Esophagus squamous epithelium (tissue), 5 donors: Measurements from ENCODE around the gene KNCN. TPM values are rescaled to one million over a fixed set of nuclear protein-coding genes. Genes with fewer than 3 reads are reported as not detected.

Experiments
- DNase-seq: peaks from one replicate; lab custom pipeline; 2025; lab: John Stamatoyannopoulos, UW
- H3K27ac ChIP-seq, 4 donors: fragments of 200-600 bp; sonication (generic); one replicate each; pipeline ENCODE4 v1.5.1; 2016 to 2019; ENCODE audit warnings: mild to moderate bottlenecking in 1 of 4
- H3K27me3 ChIP-seq, 4 donors: fragments of 200-600 bp; sonication (generic); 1 replicate in 3 of 4; 2 replicates in 1 of 4; pipeline versions ENCODE4 v1.5.1 to v1.6.0; 2017 to 2021; ENCODE audit warnings: antibody characterized with exemption in 1 of 4
- H3K36me3 ChIP-seq, 3 donors: fragments of 200-600 bp; sonication (generic); one replicate each; pipeline ENCODE4 v1.5.1; 2016 to 2019
- H3K4me1 ChIP-seq, 3 donors: fragments of 200-600 bp; sonication (generic); one replicate each; pipeline ENCODE4 v1.5.1; 2017 to 2019
- H3K4me3 ChIP-seq, 4 donors: fragments of 200-600 bp; sonication (generic); 1 replicate in 3 of 4; 2 replicates in 1 of 4; pipeline ENCODE4 v1.5.1; 2016 to 2019; ENCODE audit warnings: mild to moderate bottlenecking in 2 of 4, moderate library complexity in 1 of 4
- H3K9me3 ChIP-seq, 3 donors: fragments of 200-600 bp; sonication (generic); one replicate each; pipeline ENCODE4 v1.5.1; 2016 to 2019
- CTCF ChIP-seq, 6 experiments: fragments of 450-650 bp in 4 of 6; fragments of 200-600 bp in 2 of 6; sonication (generic) in 2 of 6; IDR thresholded peaks; one replicate each; pipeline ENCODE4 v1.5.1; 2016 to 2019; ENCODE audit warnings: antibody characterized with exemption in 6 of 6, mild to moderate bottlenecking in 4 of 6, moderate library complexity in 4 of 6
- POLR2A ChIP-seq, 4 donors: fragments of 450-650 bp; IDR thresholded peaks; one replicate each; pipeline ENCODE4 v1.6.1; 2017; ENCODE audit warnings: antibody characterized with exemption in 4 of 4, mild to moderate bottlenecking in 4 of 4, moderate library complexity in 3 of 4
- WGBS, 2 donors: methylation state at CpG; one replicate each; pipeline ENCODE4 v1.1.5; 2018; 5-methylcytosine and 5-hydroxymethylcytosine counted together
- intact Hi-C: fragments of 100-400 bp; cut with DNase I; formaldehyde crosslinking; loops from one replicate; pipeline ENCODE4 v1.15.0; 2022
- total RNA-seq, 4 donors: library from RNA; depleted of rRNA; stranded (reverse); fragments of >200 nt; gene quantifications; one replicate each; pipeline ENCODE4 v1.1.0, GENCODE V29; 2016
- donor health status: DM: yes; HTN: yes; CAD: no.

The KNCN gene
- total RNA-seq, 4 donors from 2014 or later: not detected

GRCh38 chr1:46529031-46529630 lies 22.3 kb downstream of the KNCN start:
- no peaks in the 10 kb centered on the region for H3K9me3 ChIP-seq
- no peak overlapping the region for H3K27ac ChIP-seq
- peaks cover 3 to 42% (median 8%) of the 10 kb centered on the region in 3 donors for H3K4me1 ChIP-seq
- TF ChIP-seq POLR2A (IDR thresholded peaks at IDR 0.05): no peak
- TF ChIP-seq CTCF (IDR thresholded peaks at IDR 0.05): no peak
- peaks cover 0 to 91% (median 0%) of the 10 kb centered on the region in 4 donors for H3K27me3 ChIP-seq
- no peak for DNase-seq
- H3K36me3 ChIP-seq: no peaks in the 10 kb centered on the region
- 28 to 34% methylated on average over 4 of the region's 4 CpGs for WGBS, 2 donors
- no peak overlapping the region for H3K4me3 ChIP-seq
- intact Hi-C loops: loop anchor here (5.0 kb wide), 1 partner anchor 52 kb away; no protein-coding TSS in a partner anchor

GRCh38 chr1:46528297-46528955 lies 23.0 kb downstream of the KNCN start:
- TF ChIP-seq POLR2A (IDR thresholded peaks at IDR 0.05) (no peak), CTCF (IDR thresholded peaks at IDR 0.05) (peak in 1 of 6 experiments; percentile 21)
- H3K36me3 ChIP-seq: no peaks in the 10 kb centered on the region
- intact Hi-C loops: loop anchor here (5.0 kb wide), 1 partner anchor 51 kb away; no protein-coding TSS in a partner anchor
- peaks cover 4 to 45% (median 7%) of the 10 kb centered on the region in 3 donors for H3K4me1 ChIP-seq
- 35 to 41% methylated on average over 8 to 11 of the region's 11 CpGs for WGBS, 2 donors
- no peak overlapping the region for H3K27ac ChIP-seq
- no peak for DNase-seq
- no peak overlapping the region for H3K4me3 ChIP-seq
- peaks cover 0 to 86% (median 0%) of the 10 kb centered on the region in 4 donors for H3K27me3 ChIP-seq
- H3K9me3 ChIP-seq: no peaks in the 10 kb centered on the region

- Histone ChIP-seq H3K27ac (no peak overlapping the region), H3K4me3 (no peak overlapping the region), H3K36me3 (no peaks in the 10 kb centered on the region), H3K9me3 (no peaks in the 10 kb centered on the region), H3K27me3 (peaks cover 0 to 81% (median 0%) of the 10 kb centered on the region in 4 donors), H3K4me1 (peaks cover 11 to 46% (median 11%) of the 10 kb centered on the region in 3 donors)
- intact Hi-C loops: loop anchor here (5.0 kb wide), 1 partner anchor 50 kb away; no protein-coding TSS in a partner anchor
- TF ChIP-seq POLR2A (IDR thresholded peaks at IDR 0.05) (no peak), CTCF (IDR thresholded peaks at IDR 0.05) (peak; percentile 65 to 96 (median 94))
- 29 to 67% methylated on average over 1 to 3 of the region's 3 CpGs for WGBS, 2 donors
- DNase-seq: peak; percentile 15
These were observed 23.8 kb downstream of the KNCN start for GRCh38 chr1:46527474-46528296.

GRCh38 chr1:46526691-46527291 lies 24.7 kb downstream of the KNCN start:
- peaks cover 0 to 72% (median 0%) of the 10 kb centered on the region in 4 donors for H3K27me3 ChIP-seq
- H3K4me3 ChIP-seq: no peak overlapping the region
- no peak for DNase-seq
- intact Hi-C loops: loop anchor here (5.0 kb wide), 1 partner anchor 49 kb away; no protein-coding TSS in a partner anchor
- H3K27ac ChIP-seq: no peak overlapping the region
- no peaks in the 10 kb centered on the region for H3K9me3 ChIP-seq
- WGBS, 2 donors: 37 to 57% methylated on average over 6 to 9 of the region's 14 CpGs
- H3K4me1 ChIP-seq: peaks cover 15 to 52% (median 20%) of the 10 kb centered on the region in 3 donors
- TF ChIP-seq POLR2A (IDR thresholded peaks at IDR 0.05) (no peak), CTCF (IDR thresholded peaks at IDR 0.05) (no peak)
- no peaks in the 10 kb centered on the region for H3K36me3 ChIP-seq
